ENCODE results near the gene PAK6. TPM values are rescaled to one million over a fixed set of nuclear protein-coding genes. Genes with fewer than 3 reads are reported as not detected.

Gene PAK6
- total RNA-seq, 1 donor from 2014 or later = 10.1 TPM

DNA sequence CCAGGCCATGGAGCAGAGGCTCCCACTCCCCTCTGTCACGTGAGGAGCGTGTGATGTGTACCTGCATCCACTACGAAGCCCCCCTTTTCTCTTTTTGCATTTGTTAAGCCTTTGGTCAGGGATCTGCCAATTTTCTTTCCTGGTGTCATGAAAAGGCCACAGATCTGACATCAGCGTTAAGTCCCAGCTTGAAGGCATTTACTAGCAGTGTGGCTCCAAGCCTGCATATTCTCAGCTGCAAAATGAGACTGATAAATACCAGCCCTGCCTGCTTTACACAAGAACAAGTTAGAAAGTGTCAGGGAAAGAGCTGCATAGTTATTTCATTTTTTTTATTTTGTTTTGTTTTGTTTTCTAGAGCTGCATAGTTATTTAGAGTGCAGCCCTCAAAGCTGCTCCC is 46.3 kb downstream of the PAK6 start:
- Mint-ChIP-seq H3K27me3 (ENCODE audit: low read depth) (peaks cover 44% of the 10 kb centered on the region), H3K4me3 (peak overlapping the region; percentile 24), H3K9me3 (no peaks in the 10 kb centered on the region), H3K27ac (no peak overlapping the region), H3K36me3 (no peaks in the 10 kb centered on the region), H3K4me1 (peaks cover 30% of the 10 kb centered on the region)
- DNase-seq (ENCODE audit: low spot score in 2 of 2, unreplicated experiment in 2 of 2) = no peak
- TF ChIP-seq, protein P1, sequence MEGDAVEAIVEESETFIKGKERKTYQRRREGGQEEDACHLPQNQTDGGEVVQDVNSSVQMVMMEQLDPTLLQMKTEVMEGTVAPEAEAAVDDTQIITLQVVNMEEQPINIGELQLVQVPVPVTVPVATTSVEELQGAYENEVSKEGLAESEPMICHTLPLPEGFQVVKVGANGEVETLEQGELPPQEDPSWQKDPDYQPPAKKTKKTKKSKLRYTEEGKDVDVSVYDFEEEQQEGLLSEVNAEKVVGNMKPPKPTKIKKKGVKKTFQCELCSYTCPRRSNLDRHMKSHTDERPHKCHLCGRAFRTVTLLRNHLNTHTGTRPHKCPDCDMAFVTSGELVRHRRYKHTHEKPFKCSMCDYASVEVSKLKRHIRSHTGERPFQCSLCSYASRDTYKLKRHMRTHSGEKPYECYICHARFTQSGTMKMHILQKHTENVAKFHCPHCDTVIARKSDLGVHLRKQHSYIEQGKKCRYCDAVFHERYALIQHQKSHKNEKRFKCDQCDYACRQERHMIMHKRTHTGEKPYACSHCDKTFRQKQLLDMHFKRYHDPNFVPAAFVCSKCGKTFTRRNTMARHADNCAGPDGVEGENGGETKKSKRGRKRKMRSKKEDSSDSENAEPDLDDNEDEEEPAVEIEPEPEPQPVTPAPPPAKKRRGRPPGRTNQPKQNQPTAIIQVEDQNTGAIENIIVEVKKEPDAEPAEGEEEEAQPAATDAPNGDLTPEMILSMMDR (IDR thresholded peaks at IDR 0.05; ENCODE audit: unreplicated experiment) = no peak

DNA sequence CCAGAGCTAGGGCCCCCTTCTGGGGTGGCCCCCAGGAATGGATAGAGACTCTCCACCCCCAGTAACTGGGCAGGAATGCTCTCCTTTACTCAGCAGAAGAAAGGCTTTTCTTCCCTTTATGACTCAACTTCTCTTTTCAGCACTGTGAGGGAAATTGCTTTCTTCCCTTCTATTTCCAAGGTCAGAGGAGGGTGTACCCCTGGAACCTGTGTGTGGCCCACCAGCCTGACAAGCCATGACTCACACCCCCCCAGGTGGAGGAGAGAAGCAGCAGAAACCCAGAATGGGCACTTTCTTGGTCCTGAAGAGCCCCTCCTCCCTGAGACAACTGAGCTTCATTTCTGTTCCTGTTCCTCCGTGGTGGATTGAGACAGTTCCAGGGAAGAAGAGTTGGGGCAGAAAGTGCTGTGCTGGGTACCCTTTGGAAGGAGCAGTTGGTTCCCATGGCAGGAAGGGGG is 46.7 kb downstream of the PAK6 start:
- Mint-ChIP-seq H3K4me3 (no peak overlapping the region), H3K27ac (no peak overlapping the region), H3K36me3 (no peaks in the 10 kb centered on the region), H3K27me3 (ENCODE audit: low read depth) (peaks cover 44% of the 10 kb centered on the region), H3K4me1 (peaks cover 30% of the 10 kb centered on the region), H3K9me3 (no peaks in the 10 kb centered on the region)
- TF ChIP-seq, protein P1 (IDR thresholded peaks at IDR 0.05; ENCODE audit: unreplicated experiment) = no peak
- DNase-seq (ENCODE audit: low spot score in 2 of 2, unreplicated experiment in 2 of 2) = no peak

DNA sequence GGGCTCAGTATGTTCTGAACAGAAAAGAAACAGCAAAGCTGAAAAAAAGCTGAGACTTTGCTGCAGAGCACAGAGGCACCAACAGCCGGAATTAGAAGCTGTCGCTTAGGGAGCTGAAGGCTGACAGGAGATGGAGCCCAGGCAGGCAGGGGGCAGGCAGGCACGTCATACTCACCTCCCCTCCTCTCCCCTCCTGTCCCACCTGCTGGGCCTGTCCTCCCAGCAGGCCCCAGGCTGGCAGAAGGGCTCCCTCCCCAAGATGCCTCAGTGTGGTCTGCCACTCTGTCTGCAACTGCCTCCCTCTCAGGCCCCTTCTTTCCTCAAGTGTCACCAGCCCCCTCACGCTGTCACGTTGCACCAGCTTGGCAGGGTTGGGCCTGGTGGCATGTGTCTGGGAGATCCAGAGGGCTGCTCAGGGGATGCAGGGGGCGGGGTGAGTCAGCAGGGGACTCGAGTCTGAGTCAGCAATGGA is 47.2 kb downstream of the PAK6 start:
- Mint-ChIP-seq H3K36me3 (no peaks in the 10 kb centered on the region), H3K27ac (no peak overlapping the region), H3K4me3 (no peak overlapping the region), H3K27me3 (ENCODE audit: low read depth) (peaks cover 39% of the 10 kb centered on the region), H3K4me1 (peaks cover 29% of the 10 kb centered on the region), H3K9me3 (no peaks in the 10 kb centered on the region)
- TF ChIP-seq, protein P1 (IDR thresholded peaks at IDR 0.05; ENCODE audit: unreplicated experiment) = no peak
- no peak for DNase-seq (ENCODE audit: low spot score in 2 of 2, unreplicated experiment in 2 of 2)

DNA sequence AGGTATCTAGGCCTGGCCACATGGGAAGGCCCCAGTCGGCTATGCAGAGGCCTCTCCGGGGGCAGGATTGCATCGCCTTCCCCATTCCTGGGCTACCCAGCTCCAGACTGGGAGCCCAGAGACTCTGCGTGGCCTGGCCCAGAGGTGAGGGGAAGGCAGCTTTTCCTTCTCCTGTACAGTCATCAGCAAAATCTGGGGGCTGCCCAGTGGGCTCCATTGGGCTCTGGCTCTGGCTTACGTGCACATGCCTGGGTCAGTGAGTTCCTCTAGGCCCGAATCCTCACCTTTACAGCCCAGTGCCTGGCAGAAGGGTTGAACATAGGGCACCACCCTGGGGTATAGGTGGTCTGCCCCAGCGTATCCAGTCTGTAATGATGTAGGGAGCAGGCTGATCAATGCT is 47.9 kb downstream of the PAK6 start:
- no peak for DNase-seq (ENCODE audit: low spot score in 2 of 2, unreplicated experiment in 2 of 2)
- Mint-ChIP-seq H3K4me3 (no peak overlapping the region), H3K4me1 (peaks cover 28% of the 10 kb centered on the region), H3K36me3 (no peaks in the 10 kb centered on the region), H3K9me3 (no peaks in the 10 kb centered on the region), H3K27ac (no peak overlapping the region), H3K27me3 (ENCODE audit: low read depth) (peaks cover 39% of the 10 kb centered on the region)
- TF ChIP-seq, protein P1 (IDR thresholded peaks at IDR 0.05; ENCODE audit: unreplicated experiment) = no peak

DNA sequence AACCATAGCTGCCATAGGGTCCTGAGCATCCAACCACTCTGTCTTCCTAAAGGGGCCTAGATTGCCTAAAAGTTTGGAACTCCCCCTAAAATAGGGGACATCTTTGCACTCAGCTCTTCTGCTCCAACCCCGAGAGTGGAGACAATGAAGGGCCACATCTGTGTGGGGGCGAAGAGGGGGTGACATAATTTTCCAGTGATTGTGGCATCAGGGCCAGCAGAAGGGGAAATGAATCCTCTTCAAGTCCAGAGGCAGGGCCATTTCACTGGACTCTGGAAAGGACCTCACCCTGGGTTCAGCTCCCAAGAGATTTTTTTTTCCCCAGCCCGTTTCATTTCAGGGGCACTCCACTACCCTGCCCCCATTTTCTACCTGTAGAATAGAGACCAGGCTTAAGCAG is 48.6 kb downstream of the PAK6 start:
- TF ChIP-seq, protein P1 (IDR thresholded peaks at IDR 0.05; ENCODE audit: unreplicated experiment) = no peak
- no peaks in the 10 kb centered on the region for H3K36me3 Mint-ChIP-seq
- no peak overlapping the region for H3K27ac Mint-ChIP-seq
- peaks cover 45% of the 10 kb centered on the region for H3K27me3 Mint-ChIP-seq (ENCODE audit: low read depth)
- peaks cover 28% of the 10 kb centered on the region for H3K4me1 Mint-ChIP-seq
- no peaks in the 10 kb centered on the region for H3K9me3 Mint-ChIP-seq
- DNase-seq (ENCODE audit: low spot score in 2 of 2, unreplicated experiment in 2 of 2) = no peak
- H3K4me3 Mint-ChIP-seq = no peak overlapping the region

DNA sequence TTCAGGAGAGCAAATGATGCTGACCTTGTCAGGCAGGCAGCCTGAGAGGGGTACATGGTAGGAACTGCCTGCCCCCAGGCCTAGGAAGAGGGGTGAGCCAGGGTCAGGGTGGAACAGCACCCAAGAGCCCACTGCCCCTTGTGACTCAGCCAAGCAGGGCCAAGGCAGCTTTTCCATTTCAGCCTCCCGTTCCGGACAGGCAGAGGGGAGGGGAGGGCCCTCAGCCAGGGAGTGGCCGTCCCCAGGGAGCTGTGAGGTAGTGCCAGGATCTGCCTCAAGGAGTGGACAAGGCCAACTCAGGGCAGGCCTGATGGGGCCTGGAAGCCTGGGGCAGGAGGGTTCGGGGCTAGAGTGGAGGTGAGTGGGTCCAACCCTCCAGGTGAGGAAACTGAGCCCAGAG is 49.1 kb downstream of the PAK6 start:
- H3K4me1 Mint-ChIP-seq = peaks cover 28% of the 10 kb centered on the region
- peaks cover 45% of the 10 kb centered on the region for H3K27me3 Mint-ChIP-seq (ENCODE audit: low read depth)
- H3K27ac Mint-ChIP-seq = no peak overlapping the region
- DNase-seq (ENCODE audit: low spot score in 2 of 2, unreplicated experiment in 2 of 2) = no peak
- H3K36me3 Mint-ChIP-seq = no peaks in the 10 kb centered on the region
- H3K4me3 Mint-ChIP-seq = no peak overlapping the region
- H3K9me3 Mint-ChIP-seq = no peaks in the 10 kb centered on the region
- TF ChIP-seq, protein P1 (IDR thresholded peaks at IDR 0.05; ENCODE audit: unreplicated experiment) = no peak
